IMR-90 (cell line): ENCODE results near the gene ARL6. TPM values are rescaled to one million over a fixed set of nuclear protein-coding genes. Genes with fewer than 3 reads are reported as not detected.

Source experiments
- ATAC-seq: fragments of 200-7000 bp; cut with Tn5 transposase; 2 replicates; pipeline ENCODE4 v1.9.1; 2020; ENCODE audit warnings: low read depth, mild to moderate bottlenecking, moderate library complexity
- BruUV-seq: library from RNA; stranded (reverse); fragments of 400-500 nt; replicated peaks from 2 replicates; lab custom pipeline; 2021; lab: Mats Ljungman, UMichigan
- CTCF ChIA-PET: fragments of 300-600 bp; formaldehyde crosslinking; extraction: SDS; loops from one replicate; lab custom pipeline; 2021; ENCODE audit warnings: antibody characterized with exemption; lab: Yijun Ruan, JAX
- POLR2A ChIA-PET: fragments of 300-600 bp; sonication (Branson Sonifier 250); formaldehyde crosslinking; loops from one replicate; lab custom pipeline; 2022; ENCODE audit warnings: antibody characterized with exemption; ENCODE audit not compliant: unreplicated experiment; lab: Charles Lee
- DNase-seq: peaks from one replicate; pipeline ENCODE4 v3.0.0; 2013
- H2AFZ ChIP-seq: replicated peaks from 2 replicates; pipeline ENCODE3; 2013; ENCODE audit warnings: low read length, mild to moderate bottlenecking; ENCODE audit not compliant: poor library complexity
- H2AK5ac ChIP-seq: 2 replicates; pipeline ENCODE4 v1.6.1; 2013; ENCODE audit warnings: low read depth, low read length, inconsistent platforms
- H2AK9ac ChIP-seq: replicated peaks from 2 replicates; pipeline ENCODE3; 2013; ENCODE audit warnings: mild to moderate bottlenecking, low read depth, low read length, moderate library complexity; ENCODE audit not compliant: poor library complexity
- H2BK120ac ChIP-seq: 2 replicates; pipeline ENCODE4 v1.6.1; 2013; ENCODE audit warnings: low read depth, low read length, inconsistent platforms
- H2BK15ac ChIP-seq: 3 replicates; pipeline ENCODE4 v1.6.1; 2013; ENCODE audit warnings: low read depth, low read length, inconsistent platforms
- H2BK20ac ChIP-seq: 2 replicates; pipeline ENCODE4 v1.6.1; 2013; ENCODE audit warnings: low read depth, mild to moderate bottlenecking, inconsistent platforms, low read length, moderate library complexity
- H2BK5ac ChIP-seq: 2 replicates; pipeline ENCODE4 v1.6.1; 2013; ENCODE audit warnings: mild to moderate bottlenecking, low read depth, low read length, inconsistent platforms; ENCODE audit not compliant: poor library complexity, severe bottlenecking
- H3K14ac ChIP-seq: replicated peaks from 2 replicates; pipeline ENCODE4 v1.6.1; 2013; ENCODE audit warnings: low read depth, low read length, inconsistent platforms
- H3K18ac ChIP-seq: 2 replicates; pipeline ENCODE4 v1.6.1; 2013; ENCODE audit warnings: low read depth, low read length, control low read depth
- H3K23ac ChIP-seq: 2 replicates; pipeline ENCODE4 v1.6.1; 2013; ENCODE audit warnings: low read depth, low read length, inconsistent platforms
- H3K27ac ChIP-seq: 2 replicates; pipeline ENCODE4 v1.5.1; 2013; ENCODE audit warnings: mild to moderate bottlenecking, control low read depth, low read length; ENCODE audit not compliant: insufficient read depth
- H3K27me3 ChIP-seq: 2 replicates; pipeline ENCODE4 v1.6.1; 2013; ENCODE audit warnings: low read length; ENCODE audit not compliant: control insufficient read depth, insufficient read depth
- H3K36me3 ChIP-seq: 2 replicates; pipeline ENCODE4 v1.6.1; 2013; ENCODE audit warnings: low read length, mixed read lengths; ENCODE audit not compliant: control insufficient read depth, insufficient read depth
- H3K4ac ChIP-seq: 2 replicates; pipeline ENCODE4 v1.6.1; 2013; ENCODE audit warnings: low read depth, low read length, inconsistent platforms
- H3K4me1 ChIP-seq: 2 replicates; pipeline ENCODE4 v1.6.1; 2013; ENCODE audit warnings: low read length, mixed read lengths; ENCODE audit not compliant: control insufficient read depth, insufficient read depth
- H3K4me2 ChIP-seq: 2 replicates; pipeline ENCODE4 v1.6.1; 2013; ENCODE audit warnings: low read depth, mild to moderate bottlenecking, control low read depth, low read length, moderate library complexity
- H3K4me3 ChIP-seq: 2 replicates; pipeline ENCODE4 v1.5.1; 2013; ENCODE audit warnings: low read depth, mild to moderate bottlenecking, control low read depth, low read length, moderate library complexity; ENCODE audit not compliant: insufficient read depth
- H3K56ac ChIP-seq: 2 replicates; pipeline ENCODE4 v1.6.1; 2013; ENCODE audit warnings: low read length, inconsistent platforms; ENCODE audit not compliant: insufficient read depth; ENCODE audit errors: extremely low read depth
- H3K79me1 ChIP-seq, 2 experiments: 2 replicates each; pipeline ENCODE4 v1.6.1; 2013; ENCODE audit warnings: low read length in 2 of 2, inconsistent platforms in 1 of 2, low read depth in 1 of 2
- H3K9ac ChIP-seq: 2 replicates; pipeline ENCODE4 v1.6.1; 2013; ENCODE audit warnings: low read depth, low read length, control low read depth
- H3K9me1 ChIP-seq: 2 replicates; pipeline ENCODE4 v1.6.1; 2013; ENCODE audit warnings: low read length, inconsistent platforms; ENCODE audit not compliant: insufficient read depth
- H3K9me3 ChIP-seq: 2 replicates; pipeline ENCODE4 v1.6.1; 2013; ENCODE audit warnings: low read length; ENCODE audit not compliant: control insufficient read depth, insufficient read depth
- H4K20me1 ChIP-seq: 2 replicates; pipeline ENCODE4 v1.6.1; 2013; ENCODE audit warnings: low read length, inconsistent platforms; ENCODE audit not compliant: insufficient read depth
- H4K5ac ChIP-seq: 2 replicates; pipeline ENCODE4 v1.6.1; 2013; ENCODE audit warnings: mild to moderate bottlenecking, low read depth, low read length, control low read depth
- H4K8ac ChIP-seq, 2 experiments: 2 replicates each; pipeline ENCODE4 v1.6.1; 2013; ENCODE audit warnings: low read depth in 2 of 2, low read length in 2 of 2, control low read depth in 1 of 2, inconsistent platforms in 1 of 2
- H4K91ac ChIP-seq: 2 replicates; pipeline ENCODE4 v1.6.1; 2013; ENCODE audit warnings: low read depth, low read length, inconsistent platforms; ENCODE audit not compliant: insufficient read depth
- BHLHE40 ChIP-seq: fragments of 150-350 bp; IDR thresholded peaks from 2 replicates; pipeline ENCODE4 v1.6.1; 2016; ENCODE audit warnings: mild to moderate bottlenecking, low read depth, low read length
- CHD1 ChIP-seq: IDR thresholded peaks from 2 replicates; pipeline ENCODE4 v1.6.1; 2012; ENCODE audit warnings: low read depth, low read length, improper control_type of control experiment
- FOS ChIP-seq: fragments of 150-350 bp; IDR thresholded peaks from 2 replicates; pipeline ENCODE4 v1.6.1; 2016; ENCODE audit warnings: low read depth, low read length
- MAFK ChIP-seq: IDR thresholded peaks from 2 replicates; pipeline ENCODE4 v1.6.1; 2012; ENCODE audit warnings: low read depth, low read length, improper control_type of control experiment
- MAZ ChIP-seq: IDR thresholded peaks from 2 replicates; pipeline ENCODE4 v1.6.1; 2012; ENCODE audit warnings: low read depth, mild to moderate bottlenecking, low read length, improper control_type of control experiment, moderate library complexity, borderline replicate concordance
- NFE2L2 ChIP-seq: fragments of 150-350 bp; IDR thresholded peaks from 2 replicates; pipeline ENCODE4 v1.6.1; 2016; ENCODE audit warnings: low read depth, mild to moderate bottlenecking, low read length
- POLR2A ChIP-seq: IDR thresholded peaks from 2 replicates; pipeline ENCODE4 v1.6.1; 2012; ENCODE audit warnings: mild to moderate bottlenecking, low read depth, low read length
- RAD21 ChIP-seq: IDR thresholded peaks from 2 replicates; pipeline ENCODE4 v1.6.1; 2012; ENCODE audit warnings: low read length, improper control_type of control experiment
- RCOR1 ChIP-seq: IDR thresholded peaks from 2 replicates; pipeline ENCODE4 v1.6.1; 2012; ENCODE audit warnings: mild to moderate bottlenecking, low read length, improper control_type of control experiment; ENCODE audit not compliant: insufficient replicate concordance
- SMC3 ChIP-seq: fragments of 150-350 bp; IDR thresholded peaks from 2 replicates; pipeline ENCODE4 v1.6.1; 2016; ENCODE audit warnings: low read depth, mild to moderate bottlenecking, antibody characterized with exemption, low read length, moderate library complexity
- WGBS, 2 experiments: methylation state at CpG; one replicate each; pipeline versions ENCODE4 v1.1.5 to v1.1.7; 2013; ENCODE audit warnings: missing lambda C conversion rate in 2 of 2; ENCODE audit not compliant: insufficient read length in 1 of 2; ENCODE audit errors: extremely low coverage in 2 of 2; 5-methylcytosine and 5-hydroxymethylcytosine counted together
- dilution Hi-C: fragments of 300-500 bp; cut with HindIII; formaldehyde crosslinking; loops from one replicate; pipeline ENCODE4 v1.14.3; 2018; ENCODE audit warnings: low sequenced_read_pairs; ENCODE audit not compliant: unreplicated experiment
- in situ Hi-C: fragments of 300-500 bp; cut with MboI; formaldehyde crosslinking; loops from 3 replicates; pipeline ENCODE4 v1.14.3; 2019; ENCODE audit warnings: low sequenced_read_pairs, inconsistent platforms, mixed read lengths
- intact Hi-C: fragments of 100-400 bp; cut with micrococcal nuclease; formaldehyde crosslinking; loops from 2 replicates; pipeline ENCODE4 v1.10.0; 2022
- polyA plus RNA-seq, 3 experiments: library from polyadenylated mRNA; depleted of rRNA; stranded (reverse); fragments of >200 nt; gene quantifications; 2 replicates each; pipeline ENCODE4 v1.2.3, GENCODE V29; 2012; ENCODE audit warnings: low replicate concordance in 1 of 3
- total RNA-seq: library from RNA; depleted of rRNA; stranded (reverse); fragments of >200 nt; gene quantifications from 2 replicates; pipeline ENCODE4 v1.2.3, GENCODE V29; 2012
- TF ChIP-seq, protein P1 (sequence below): fragments of 150-350 bp; IDR thresholded peaks from 2 replicates; pipeline ENCODE4 v1.6.1; 2016; ENCODE audit warnings: low read depth, mild to moderate bottlenecking, low read length, moderate library complexity, borderline replicate concordance
- TF ChIP-seq, protein P2 (sequence below): conservative IDR thresholded peaks from 2 replicates; pipeline ENCODE4 v1.5.1; 2012; ENCODE audit warnings: mild to moderate bottlenecking, low read depth, low read length, improper control_type of control experiment
- TF ChIP-seq, protein P3 (sequence below): fragments of 150-350 bp; IDR thresholded peaks from 2 replicates; pipeline ENCODE4 v1.6.1; 2017; ENCODE audit warnings: mild to moderate bottlenecking, antibody characterized with exemption, low read length, low read depth

ARL6 gene
- total and polyA plus RNA-seq, 2 of the 4 experiments (the other 2 are of a cell fraction) = 3.1 to 3.4 TPM

DNA sequence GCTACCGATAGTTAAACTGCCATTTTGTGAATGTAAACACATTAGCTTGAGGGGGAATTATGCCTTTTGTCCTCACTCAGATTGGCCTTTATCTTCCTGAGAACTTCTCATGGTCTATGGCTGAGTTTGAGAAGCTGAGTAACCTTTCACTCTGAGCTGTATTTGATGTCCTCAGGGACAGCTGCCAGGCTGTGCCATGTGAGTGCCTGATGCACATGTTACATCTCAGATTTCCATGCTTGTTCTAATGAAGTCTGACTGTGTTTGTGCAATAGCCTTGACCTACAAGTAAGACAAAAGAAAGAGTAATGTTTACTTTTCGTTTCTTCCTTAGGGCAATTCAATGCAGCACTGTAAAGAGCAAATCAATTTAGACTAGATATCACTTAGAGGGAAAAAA is 44.1 kb upstream of the ARL6 start:
- intact Hi-C loops = no loop called here
- H3K14ac ChIP-seq = no peak overlapping the region
- no peak overlapping the region for H4K8ac ChIP-seq
- no peak overlapping the region for H2BK5ac ChIP-seq
- WGBS, 2 experiments = no CpG with 5 or more reads among the region's 2 CpGs
- CTCF ChIA-PET = interaction anchor here (0.6 kb wide), 1 partner anchor 14 kb away, joined by 3 read pairs; no protein-coding TSS in a partner anchor
- ATAC-seq = no peak
- H3K27me3 ChIP-seq = no peaks in the 10 kb centered on the region
- no peaks in the 10 kb centered on the region for H3K36me3 ChIP-seq
- in situ Hi-C loops = no loop called here
- H3K4me2 ChIP-seq = no peak overlapping the region
- no peak overlapping the region for H3K4ac ChIP-seq
- H3K9me1 ChIP-seq = no peaks in the 10 kb centered on the region
- no peak for DNase-seq
- H3K56ac ChIP-seq = no peak overlapping the region
- no peaks in the 10 kb centered on the region for H3K9me3 ChIP-seq
- BruUV-seq = no TSS peak
- no peak overlapping the region for H2BK120ac ChIP-seq
- no peak overlapping the region for H2AK9ac ChIP-seq
- POLR2A ChIA-PET = no interaction called here
- H4K5ac ChIP-seq = no peak overlapping the region
- no peak overlapping the region for H3K23ac ChIP-seq
- no peak overlapping the region for H3K4me3 ChIP-seq
- no peak overlapping the region for H2BK20ac ChIP-seq
- no peak overlapping the region for H2BK15ac ChIP-seq
- no peak overlapping the region for H3K27ac ChIP-seq
- H4K20me1 ChIP-seq = no peaks in the 10 kb centered on the region
- H3K4me1 ChIP-seq = no peaks in the 10 kb centered on the region
- dilution Hi-C loops = no loop called here
- no peak overlapping the region for H3K18ac ChIP-seq
- no peaks in the 10 kb centered on the region for H3K79me1 ChIP-seq
- no peak overlapping the region for H2AFZ ChIP-seq
- H4K91ac ChIP-seq = no peak overlapping the region
- TF ChIP-seq CHD1 (no peak), RAD21 (no peak), BHLHE40 (no peak), MAFK (no peak), MAZ (no peak), FOS (no peak), SMC3 (no peak), POLR2A (no peak), NFE2L2 (no peak), RCOR1 (no peak)
- TF ChIP-seq, protein P1, sequence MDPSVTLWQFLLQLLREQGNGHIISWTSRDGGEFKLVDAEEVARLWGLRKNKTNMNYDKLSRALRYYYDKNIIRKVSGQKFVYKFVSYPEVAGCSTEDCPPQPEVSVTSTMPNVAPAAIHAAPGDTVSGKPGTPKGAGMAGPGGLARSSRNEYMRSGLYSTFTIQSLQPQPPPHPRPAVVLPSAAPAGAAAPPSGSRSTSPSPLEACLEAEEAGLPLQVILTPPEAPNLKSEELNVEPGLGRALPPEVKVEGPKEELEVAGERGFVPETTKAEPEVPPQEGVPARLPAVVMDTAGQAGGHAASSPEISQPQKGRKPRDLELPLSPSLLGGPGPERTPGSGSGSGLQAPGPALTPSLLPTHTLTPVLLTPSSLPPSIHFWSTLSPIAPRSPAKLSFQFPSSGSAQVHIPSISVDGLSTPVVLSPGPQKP = no peak
- TF ChIP-seq, protein P2, sequence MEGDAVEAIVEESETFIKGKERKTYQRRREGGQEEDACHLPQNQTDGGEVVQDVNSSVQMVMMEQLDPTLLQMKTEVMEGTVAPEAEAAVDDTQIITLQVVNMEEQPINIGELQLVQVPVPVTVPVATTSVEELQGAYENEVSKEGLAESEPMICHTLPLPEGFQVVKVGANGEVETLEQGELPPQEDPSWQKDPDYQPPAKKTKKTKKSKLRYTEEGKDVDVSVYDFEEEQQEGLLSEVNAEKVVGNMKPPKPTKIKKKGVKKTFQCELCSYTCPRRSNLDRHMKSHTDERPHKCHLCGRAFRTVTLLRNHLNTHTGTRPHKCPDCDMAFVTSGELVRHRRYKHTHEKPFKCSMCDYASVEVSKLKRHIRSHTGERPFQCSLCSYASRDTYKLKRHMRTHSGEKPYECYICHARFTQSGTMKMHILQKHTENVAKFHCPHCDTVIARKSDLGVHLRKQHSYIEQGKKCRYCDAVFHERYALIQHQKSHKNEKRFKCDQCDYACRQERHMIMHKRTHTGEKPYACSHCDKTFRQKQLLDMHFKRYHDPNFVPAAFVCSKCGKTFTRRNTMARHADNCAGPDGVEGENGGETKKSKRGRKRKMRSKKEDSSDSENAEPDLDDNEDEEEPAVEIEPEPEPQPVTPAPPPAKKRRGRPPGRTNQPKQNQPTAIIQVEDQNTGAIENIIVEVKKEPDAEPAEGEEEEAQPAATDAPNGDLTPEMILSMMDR = no peak
- TF ChIP-seq, protein P3, sequence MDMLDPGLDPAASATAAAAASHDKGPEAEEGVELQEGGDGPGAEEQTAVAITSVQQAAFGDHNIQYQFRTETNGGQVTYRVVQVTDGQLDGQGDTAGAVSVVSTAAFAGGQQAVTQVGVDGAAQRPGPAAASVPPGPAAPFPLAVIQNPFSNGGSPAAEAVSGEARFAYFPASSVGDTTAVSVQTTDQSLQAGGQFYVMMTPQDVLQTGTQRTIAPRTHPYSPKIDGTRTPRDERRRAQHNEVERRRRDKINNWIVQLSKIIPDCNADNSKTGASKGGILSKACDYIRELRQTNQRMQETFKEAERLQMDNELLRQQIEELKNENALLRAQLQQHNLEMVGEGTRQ = no peak
- no peak overlapping the region for H2AK5ac ChIP-seq
- H3K9ac ChIP-seq = no peak overlapping the region
